HG02678 (cell line): ENCODE data around the gene HNRNPAB.

Source experiments
- ATAC-seq: cut with Tn5 transposase; IDR thresholded peaks from one replicate; pipeline ENCODE4 v1.9.1; 2021; ENCODE audit warnings: mild to moderate bottlenecking, moderate library complexity; ENCODE audit not compliant: unreplicated experiment

The HNRNPAB gene

DNA sequence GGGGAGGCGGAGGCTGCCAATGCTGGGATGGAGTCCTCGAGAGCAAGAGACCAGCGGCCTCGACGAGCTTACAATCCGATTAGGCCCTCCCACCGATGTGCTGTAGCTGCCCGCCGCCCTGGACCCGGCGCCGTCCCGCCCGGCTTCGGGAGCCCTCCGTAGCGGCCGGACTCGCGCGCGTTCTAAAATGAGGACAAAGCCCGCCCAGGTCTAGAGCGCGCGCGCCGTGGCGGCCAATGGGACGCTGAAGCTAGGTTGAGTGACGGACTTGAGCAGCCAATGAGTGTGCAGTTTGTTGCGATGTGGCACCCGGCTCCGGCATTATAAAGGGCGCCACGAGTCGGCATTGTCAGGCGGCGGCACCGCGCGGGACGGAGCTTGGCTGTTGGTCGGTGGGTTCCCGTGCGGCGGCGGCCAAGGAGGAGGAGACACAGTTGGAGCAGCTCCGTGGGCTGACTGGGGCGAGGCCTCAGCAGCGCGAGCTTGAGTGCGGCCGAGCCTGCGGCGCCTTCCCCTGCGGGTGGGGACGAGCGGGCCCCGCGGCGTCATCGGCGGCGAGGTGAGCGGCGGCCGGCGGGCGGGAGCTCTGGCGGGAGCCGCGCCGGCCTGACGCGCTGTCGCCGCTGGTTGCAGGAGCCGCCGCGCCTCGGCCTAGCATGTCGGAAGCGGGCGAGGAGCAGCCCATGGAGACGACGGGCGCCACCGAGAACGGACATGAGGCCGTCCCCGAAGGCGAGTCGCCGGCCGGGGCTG, at the start of gene HNRNPAB:
HNRNPAB (plus strand) TSS at position 352 of the 753 bp plus-strand sequence; CDS start at position 657, 305 bp downstream.
- peak; percentile 82 for ATAC-seq

DNA sequence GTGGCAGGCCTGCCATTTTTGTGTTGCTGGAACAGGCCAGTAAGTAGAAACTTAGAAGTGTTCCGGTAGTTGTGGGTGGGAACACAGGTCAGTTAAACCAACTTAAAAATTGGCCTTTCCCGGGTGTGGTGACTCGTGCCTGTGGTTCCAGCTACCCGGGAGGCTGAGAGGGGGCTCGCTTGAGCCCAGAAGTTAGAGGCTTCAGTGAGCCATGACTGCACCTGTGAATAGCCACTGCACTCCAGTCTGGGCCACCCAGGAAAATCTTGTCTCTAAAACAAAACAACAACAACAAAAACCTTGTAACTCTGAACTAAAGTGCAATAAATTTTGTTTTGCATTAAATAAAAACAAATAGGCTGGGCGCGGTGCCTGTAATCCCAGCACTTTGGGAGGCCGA, 49.3 kb upstream of the HNRNPAB start:
- no peak for ATAC-seq

DNA sequence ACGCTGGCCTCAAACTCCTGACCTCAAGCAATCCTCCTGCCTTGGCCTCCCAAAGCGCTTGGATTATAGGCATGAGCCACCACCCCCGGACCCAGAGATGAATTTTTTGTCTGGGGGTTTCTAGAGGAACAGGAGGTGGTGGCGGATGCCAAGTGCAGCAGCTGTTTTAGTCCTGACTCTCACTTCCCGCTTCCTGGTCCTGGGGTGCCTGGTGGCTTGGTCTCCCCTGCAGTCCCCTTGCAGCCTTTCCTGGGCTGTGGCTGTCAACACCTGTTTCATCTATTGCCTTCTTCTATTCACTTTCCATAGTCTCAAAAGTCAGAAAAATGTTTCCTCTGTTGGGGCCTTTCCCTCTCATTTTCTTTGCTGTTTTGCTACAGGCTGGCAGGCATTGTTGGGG, 44.2 kb upstream of the HNRNPAB start:
- no peak for ATAC-seq

DNA sequence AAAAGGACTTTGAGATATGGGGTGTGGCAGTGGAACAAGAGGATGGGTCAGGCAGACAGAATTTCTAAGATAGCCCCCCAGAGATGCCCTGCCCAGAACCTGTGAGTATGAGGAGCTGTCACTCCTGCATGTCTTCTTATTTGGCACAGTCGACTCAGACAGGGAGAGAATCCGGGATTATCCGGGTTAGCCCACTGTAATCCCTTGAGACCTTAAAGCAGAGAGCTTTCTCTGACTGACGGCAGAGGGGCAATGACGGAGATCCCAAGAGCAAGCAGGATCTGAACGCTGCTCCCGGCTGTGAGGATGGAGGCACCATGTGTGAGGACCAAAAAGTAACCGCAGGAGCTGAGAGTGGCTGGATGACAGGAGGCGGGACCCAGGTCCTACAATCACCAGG, 41.9 kb upstream of the HNRNPAB start:
- no peak for ATAC-seq

DNA sequence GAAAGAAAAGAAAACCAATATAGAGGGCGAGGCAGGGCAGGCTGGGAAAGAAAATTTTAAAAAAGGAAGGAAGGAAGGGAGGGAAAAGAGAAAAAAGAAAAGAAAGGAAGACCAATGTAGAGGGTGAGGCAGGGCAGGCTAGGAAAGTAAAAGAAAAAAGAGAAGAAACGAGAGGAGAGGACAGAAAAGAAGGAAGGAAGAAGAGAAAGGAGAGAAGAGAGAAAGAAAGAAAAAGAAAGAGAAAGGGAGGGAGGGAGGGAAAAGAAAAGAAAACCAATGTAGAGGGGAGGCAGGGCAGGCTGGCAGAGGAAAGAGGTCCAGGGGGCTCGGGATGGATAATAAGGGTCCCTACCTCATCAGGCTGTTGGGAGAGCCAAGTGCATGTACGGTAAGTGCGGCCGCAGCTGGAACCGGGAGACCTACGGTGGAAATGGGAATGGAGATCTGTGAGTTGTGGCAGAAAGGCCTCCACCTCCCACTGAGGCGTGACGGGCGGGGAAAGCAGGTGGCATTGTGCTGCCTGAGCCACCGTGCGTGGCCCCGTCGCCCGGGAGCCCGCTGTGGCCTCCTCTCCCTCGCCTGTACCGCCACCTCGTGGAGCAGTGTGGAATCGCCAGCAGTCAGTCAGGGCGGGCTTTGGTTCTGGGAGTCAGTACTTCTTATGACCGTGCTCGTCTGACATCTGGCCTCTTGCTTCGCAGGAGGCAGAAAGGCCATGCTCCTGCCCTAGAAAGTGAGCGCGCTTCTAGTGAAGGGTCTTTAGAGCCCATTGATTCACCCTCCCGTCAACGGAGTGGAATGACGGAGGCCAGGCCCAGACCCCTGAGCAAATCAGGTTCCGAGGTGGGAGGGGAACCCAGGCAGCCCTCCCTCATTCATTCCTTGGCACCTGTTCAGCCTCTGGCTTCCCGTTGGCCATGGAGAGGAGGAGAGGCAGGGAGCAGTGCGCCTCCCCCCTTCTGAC, 40.3 kb upstream of the HNRNPAB start:
- ATAC-seq, result peak; percentile 92

DNA sequence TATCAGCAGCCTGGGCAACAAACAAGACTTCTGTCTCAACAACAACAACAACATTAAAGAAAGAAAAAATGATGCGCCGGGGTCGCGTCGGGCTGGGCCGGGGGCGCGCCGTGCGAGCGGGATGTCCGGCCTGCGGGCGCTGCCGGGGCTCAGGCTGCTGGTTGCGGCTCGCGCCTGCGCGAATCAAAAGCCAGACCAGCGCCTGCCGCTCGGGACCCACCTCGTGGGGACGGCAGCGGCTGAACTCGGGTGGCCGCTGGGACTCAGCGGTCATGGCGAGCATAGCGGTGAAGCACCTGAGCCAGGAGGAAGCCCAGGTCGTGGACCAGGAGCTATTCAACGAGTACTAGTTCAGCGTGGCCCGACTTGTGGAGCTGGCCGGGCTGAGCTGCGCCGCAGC, 38.8 kb upstream of the HNRNPAB start:
- no peak for ATAC-seq

DNA sequence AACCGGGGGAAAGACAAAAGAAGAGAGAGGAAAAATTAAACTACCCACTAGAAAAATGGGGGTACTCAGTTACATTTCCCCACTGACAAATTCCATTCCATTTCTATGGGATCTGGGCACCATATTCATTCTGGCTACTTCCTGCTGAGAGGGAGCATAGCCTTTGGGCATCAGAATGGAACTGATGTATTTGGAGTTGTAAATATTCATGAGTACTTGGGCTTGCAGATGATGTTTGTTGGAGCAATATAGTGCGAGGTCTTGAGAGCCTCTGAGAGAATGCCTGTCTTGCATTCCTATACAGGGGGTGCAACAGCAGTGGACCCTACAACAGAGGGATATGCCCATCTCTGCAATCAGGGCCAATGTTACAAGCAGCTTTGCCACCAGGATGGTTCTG, 33.9 kb upstream of the HNRNPAB start:
- no peak for ATAC-seq

DNA sequence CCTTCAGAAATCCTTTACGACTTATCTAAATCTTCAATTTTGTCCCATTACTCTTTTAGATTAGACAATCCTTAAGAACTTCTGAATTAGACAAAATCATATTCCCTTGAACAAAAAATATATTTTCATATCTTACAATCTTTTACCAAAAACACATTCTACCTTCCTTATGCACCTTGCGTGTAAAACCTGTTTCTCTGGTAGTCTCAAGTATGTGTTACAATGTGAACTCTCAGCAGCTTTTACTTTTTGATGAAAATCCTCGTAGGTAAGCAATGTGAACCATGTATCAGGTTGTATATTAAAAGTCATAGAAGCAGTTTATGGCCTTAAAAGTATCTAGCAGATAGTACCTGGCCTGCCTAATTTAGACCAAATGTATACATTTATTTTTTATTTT, 29.9 kb upstream of the HNRNPAB start:
- no peak for ATAC-seq

DNA sequence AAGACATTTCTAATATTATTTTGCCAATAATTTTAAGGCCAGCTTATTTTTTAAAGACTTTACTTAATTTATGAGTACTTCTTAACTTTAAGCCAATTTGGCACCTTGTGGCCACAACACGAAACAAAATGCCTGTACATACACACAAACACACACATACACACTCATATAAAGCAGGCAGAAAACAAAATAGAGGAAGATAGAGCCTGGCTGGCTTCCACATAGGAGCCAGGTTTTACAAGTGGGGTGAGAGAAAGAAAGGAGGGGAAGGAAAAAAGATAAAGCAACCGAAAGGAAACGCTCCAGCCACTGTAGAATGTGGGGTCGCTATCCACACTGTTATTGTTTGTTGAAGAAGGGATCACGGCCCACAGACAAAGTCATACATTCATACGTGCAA, 27.5 kb upstream of the HNRNPAB start:
- ATAC-seq, result no peak

DNA sequence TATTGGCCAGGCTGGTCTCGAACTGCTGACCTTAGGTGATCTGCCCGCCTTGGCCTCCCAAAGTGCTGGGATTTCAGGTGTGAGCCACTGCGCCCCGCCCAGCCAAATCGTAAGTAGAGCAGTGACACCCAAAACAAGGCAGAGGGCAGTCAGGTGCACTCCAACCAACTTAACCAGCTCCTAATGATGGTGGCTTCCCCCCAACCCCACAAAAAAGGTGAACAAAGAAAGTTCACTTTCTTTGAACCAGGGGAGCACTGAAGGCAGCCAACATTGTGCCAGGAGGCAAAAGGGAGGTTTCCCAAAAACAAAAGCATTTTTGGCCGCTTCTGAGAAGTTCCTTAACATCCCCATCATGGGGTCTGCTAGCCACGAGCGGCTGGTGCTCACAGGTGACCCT, 26.8 kb upstream of the HNRNPAB start:
- ATAC-seq, result no peak

DNA sequence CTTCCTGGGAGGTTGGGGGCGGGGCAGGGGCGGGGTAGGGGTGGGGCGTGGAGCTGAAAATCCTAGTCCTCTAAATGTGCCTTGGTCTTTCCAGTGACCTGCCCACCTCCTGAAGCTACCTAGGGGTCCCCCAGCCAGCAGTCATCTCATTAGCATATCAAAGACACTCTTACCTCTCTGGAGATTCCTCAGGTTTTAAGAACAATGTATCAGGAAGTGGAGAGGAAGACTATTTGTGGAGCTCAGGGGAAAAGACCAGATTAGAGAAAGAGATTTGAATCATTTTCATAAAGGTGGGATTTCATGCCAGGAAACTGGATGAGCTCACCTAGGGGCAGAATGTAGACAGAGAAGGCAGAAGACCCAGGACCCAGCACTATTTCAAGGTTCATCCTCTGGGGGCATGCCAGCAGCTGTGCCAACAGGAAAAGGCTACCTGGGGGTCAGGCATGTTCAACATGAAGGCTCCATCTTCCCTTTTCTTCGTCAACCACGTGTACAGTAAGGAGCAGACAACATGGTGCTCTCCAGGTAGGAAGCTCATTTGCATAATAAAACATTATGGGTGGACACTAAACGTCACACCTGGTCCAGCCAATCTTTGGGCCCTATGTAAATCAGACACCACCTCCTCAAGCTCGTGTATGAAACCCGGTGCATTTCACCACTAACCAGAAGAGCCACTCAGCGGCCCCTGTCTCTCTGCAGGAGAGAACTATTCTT, 24.0 kb upstream of the HNRNPAB start:
- ATAC-seq, result no peak

DNA sequence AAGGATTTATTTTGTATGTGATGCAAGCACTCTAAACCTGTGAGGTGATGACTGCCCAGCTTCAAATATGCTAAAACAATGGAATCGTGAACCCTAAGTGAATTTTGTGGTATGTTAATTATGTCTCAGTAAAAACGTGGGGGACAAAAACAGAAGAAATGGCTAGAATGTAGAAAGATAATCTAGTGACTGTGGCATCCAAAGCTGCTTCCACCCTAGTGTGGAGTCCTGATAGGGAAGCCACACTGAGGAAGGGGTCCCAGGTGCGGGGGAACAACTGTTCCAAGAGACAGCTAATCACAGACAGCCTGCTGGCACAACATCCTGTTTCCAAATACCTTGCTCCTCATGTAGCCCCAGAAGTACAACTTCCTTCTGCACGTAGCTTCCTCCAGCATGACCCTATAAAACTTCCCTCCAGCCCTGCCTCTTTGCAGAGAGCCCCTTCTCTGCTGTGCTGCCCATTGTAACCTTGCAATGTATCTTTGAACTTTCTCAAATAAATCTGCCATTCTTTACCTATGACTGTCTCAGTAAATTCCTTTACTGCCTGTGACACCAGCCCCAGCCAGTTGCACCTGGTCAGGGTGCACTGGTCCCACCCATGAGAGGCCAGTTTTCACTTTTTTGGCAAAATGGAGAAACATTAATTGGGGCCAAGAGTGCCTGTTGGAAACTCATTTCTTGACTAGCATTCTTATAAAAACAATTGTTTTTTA, 22.0 kb upstream of the HNRNPAB start:
- no peak for ATAC-seq

DNA sequence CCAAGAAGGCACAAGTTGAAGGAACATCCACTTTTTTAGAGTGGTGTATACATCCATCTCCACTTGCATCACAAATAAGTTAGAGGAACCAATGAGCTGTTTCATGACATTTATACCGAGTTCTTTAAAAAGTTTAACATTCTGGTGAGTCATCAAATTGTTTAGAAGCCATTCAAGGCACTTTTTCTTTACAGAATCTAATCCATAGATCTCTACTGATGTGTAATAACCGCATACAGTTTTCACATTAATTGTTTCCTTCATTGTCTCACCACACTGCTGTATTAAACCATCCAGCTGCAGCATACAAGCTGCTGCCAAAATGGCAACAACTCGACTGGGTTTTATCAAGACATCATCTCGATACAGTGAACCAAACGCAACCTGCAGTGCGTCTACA, 17.9 kb upstream of the HNRNPAB start:
- no peak for ATAC-seq

DNA sequence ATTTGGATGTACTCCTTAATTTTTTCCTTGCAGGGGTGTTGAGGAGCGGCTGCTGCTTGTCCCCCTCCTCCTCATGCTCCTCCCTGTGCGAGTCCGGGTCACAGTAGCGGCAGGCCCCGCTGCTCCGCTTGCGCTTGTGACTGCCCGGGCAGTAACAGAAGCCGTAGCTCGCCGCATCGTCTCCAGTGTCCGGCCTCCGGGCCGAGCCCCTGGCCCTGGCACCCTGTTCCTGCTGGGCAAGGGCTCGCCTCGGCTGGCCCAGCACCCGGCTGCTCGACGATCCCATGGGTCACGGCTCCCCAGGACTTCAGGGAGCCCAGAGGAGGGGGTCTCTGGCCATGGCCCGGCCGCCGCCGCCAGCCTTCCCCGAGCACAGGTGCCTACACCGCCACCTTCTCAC, 17.3 kb upstream of the HNRNPAB start, which contains the start of gene GMCL2:
GMCL2 (minus strand) TSS at position 358 of the 400 bp plus-strand sequence; CDS start at position 286, 72 bp downstream.
- ATAC-seq, result no peak

DNA sequence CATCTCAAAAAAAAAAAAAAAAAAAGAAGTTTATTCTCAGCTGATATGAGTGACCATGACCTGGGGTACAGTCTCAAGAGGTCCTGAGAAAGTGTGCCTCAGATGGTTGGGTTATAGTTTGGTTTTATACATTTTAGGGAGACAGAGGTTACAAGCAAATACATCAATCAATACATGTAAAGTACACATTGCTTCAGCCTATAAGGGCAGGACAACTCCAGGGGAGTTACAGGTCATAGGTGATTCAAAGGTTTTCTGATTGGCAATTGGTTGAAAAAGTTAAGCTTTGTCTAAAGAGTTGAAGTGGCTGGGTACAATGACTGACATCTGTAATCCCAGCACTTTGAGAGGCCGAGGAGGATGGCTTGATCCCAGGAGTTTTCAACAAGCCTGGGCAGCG, 14.9 kb upstream of the HNRNPAB start:
- no peak for ATAC-seq

DNA sequence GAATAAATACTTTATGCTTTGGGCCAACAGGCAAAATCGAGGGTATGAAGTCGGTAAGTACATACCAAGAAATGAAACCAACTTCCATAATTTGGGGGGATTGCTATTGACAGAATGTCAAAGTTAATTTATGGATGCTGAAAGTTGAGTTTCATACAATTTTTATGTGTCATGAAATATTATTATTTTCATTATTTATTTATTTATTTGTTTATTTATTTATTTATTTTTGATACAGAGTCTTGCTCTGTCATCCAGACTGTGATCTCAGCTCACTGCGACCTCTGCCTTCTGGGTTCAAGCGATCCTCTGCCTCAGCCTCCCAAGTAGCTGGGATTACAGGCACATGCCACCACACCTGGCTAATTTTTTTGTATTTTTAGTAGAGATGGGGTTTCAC, 12.7 kb upstream of the HNRNPAB start:
- no peak for ATAC-seq

DNA sequence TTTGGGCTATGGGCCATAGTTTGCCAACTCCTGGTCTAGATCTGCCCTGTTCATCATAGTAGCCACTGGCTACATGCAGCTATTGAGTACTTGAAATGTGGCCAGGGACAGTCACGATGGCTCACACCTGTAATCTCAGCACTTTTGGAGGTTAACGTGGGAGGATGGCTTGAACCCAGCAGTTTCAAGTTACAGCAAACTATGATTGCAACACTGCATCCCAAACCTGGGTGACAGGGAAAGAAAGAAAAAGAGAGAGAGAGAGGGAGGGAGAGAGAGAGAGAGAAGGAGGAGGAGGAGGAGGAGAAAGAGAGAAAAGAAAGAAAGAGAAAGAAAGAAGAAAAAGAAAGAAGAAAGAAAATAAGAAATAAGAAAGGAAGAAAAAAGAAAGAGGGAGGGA, 12.1 kb upstream of the HNRNPAB start:
- ATAC-seq, result no peak

DNA sequence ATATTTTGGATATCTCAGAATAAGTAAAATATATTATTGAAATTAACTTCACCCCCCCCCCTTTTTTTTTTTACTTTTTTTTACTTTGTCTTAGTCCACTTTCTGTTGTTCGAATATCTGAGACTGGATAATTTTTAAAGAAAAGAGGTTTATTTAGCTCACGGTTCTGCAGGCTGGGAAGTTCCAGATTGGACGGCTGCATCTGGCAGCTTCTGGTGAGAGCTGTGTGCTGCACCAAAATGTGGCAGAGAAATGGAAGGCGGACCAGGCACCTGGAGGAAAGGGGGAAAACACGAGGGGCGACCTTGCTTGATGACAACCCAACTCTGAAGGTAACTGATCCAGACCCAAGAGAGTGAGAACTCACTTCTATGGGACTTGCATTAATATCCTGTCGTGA, 11.5 kb upstream of the HNRNPAB start:
- ATAC-seq, result no peak

DNA sequence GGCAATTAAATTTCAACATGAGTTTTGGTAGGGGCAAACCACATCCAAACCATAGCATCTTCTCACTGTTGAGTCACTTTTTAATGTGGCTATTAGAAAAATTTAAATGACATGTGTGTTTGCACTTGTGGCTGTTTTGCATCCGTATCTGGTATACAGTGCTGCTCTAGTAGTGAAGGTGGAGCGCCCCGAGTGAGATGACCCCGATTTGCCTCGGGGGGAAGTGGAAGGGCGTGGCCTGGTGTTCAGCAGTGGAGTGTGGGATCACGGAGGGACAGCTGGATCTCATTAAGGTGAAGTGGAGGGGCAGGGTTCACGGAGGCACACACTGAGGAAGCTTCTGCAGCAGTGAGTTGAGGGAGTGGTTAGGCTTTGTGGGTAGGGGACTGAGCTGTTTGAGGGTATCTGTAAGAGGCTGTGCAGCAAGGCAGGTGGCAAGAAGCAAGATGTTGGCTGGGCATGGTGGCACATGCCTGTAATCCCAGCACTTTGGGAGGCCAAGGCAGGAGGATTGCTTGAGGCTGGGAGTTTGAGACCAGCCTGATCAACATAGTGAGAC, 11.0 kb upstream of the HNRNPAB start:
- ATAC-seq, result no peak

DNA sequence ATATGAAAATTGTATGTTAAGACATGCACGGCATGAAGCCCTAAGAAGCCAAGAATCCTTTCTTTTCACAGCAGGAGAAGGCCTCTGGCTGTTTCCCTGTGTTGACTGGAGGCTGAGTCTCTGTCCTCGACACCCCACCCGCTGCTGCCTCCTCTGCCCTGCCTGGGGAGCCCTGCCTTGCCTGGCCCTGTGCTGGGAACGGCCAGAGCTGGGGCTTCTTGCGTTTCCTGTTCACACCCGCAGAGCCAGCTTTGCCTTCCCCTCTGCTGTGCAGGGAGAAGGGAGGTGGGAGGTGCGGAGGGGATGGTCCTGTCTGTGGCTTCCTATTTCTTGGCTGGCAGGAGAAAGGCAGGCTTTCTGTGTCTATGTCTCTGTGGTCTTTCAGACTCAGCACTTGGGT, 10.3 kb upstream of the HNRNPAB start:
- no peak for ATAC-seq
